PC-9 (cell line): Measurements from ENCODE around the gene STK38L.

Experiments used
- EZH2 ChIP-seq: fragments of 200-600 bp; sonication (generic); IDR thresholded peaks from 2 replicates; pipeline ENCODE4 v1.8.0; 2017; ENCODE audit warnings: antibody characterized with exemption, low read depth
- TF ChIP-seq, protein P1 (sequence below): fragments of 200-600 bp; sonication (generic); conservative IDR thresholded peaks from 2 replicates; pipeline ENCODE4 v1.6.1; 2017; ENCODE audit warnings: mixed run types, antibody characterized with exemption, mild to moderate bottlenecking, moderate library complexity

GRCh38 chr12:27334042-27334720 lies 90.1 kb downstream of the STK38L start:
- TF ChIP-seq, protein P1, sequence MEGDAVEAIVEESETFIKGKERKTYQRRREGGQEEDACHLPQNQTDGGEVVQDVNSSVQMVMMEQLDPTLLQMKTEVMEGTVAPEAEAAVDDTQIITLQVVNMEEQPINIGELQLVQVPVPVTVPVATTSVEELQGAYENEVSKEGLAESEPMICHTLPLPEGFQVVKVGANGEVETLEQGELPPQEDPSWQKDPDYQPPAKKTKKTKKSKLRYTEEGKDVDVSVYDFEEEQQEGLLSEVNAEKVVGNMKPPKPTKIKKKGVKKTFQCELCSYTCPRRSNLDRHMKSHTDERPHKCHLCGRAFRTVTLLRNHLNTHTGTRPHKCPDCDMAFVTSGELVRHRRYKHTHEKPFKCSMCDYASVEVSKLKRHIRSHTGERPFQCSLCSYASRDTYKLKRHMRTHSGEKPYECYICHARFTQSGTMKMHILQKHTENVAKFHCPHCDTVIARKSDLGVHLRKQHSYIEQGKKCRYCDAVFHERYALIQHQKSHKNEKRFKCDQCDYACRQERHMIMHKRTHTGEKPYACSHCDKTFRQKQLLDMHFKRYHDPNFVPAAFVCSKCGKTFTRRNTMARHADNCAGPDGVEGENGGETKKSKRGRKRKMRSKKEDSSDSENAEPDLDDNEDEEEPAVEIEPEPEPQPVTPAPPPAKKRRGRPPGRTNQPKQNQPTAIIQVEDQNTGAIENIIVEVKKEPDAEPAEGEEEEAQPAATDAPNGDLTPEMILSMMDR: no peak
- TF ChIP-seq EZH2: no peak
